K562 (cell line): Measurements from ENCODE around the gene VPS11. TPM values are rescaled to one million over a fixed set of nuclear protein-coding genes. Genes with fewer than 3 reads are reported as not detected.

Source experiments
- ELF1 ChIP-seq: fragments of 200-800 bp; sonication (Bioruptor generic); IDR thresholded peaks from 2 replicates; pipeline ENCODE4 v1.6.1; 2016; ENCODE audit warnings: missing genetic modification characterization, missing compliant biosample characterization
- FOXK2 ChIP-seq, 2 experiments: fragments of 450-650 bp; IDR thresholded peaks in 1 of 2; conservative IDR thresholded peaks in 1 of 2; 2 replicates each; pipeline ENCODE4 v1.6.1; 2016; ENCODE audit warnings: low read depth in 2 of 2, mild to moderate bottlenecking in 1 of 2
- GABPB2 ChIP-seq: fragments of 250-450 bp; sonication (Bioruptor Pico); conservative IDR thresholded peaks from 2 replicates; pipeline ENCODE4 v1.5.1; 2021; ENCODE audit warnings: mild to moderate bottlenecking
- MAX ChIP-seq: sonication (generic); formaldehyde crosslinking; IDR thresholded peaks from 2 replicates; pipeline ENCODE4 v1.9.0; 2022; ENCODE audit warnings: mild to moderate bottlenecking, missing genetic modification reagents
- MBD2 ChIP-seq: sonication (generic); IDR thresholded peaks from 2 replicates; pipeline ENCODE4 v1.6.1; 2016; ENCODE audit warnings: low read depth, borderline replicate concordance
- NR2C1 ChIP-seq, 2 experiments: fragments of 450-650 bp; IDR thresholded peaks; 2 replicates each; pipeline ENCODE4 v1.6.1; 2017; ENCODE audit warnings: mild to moderate bottlenecking in 2 of 2, antibody characterized with exemption in 1 of 2, inconsistent platforms in 1 of 2, missing compliant biosample characterization in 1 of 2, missing genetic modification characterization in 1 of 2
- OTX1 ChIP-seq: fragments of 450-650 bp; formaldehyde crosslinking; IDR thresholded peaks from 2 replicates; pipeline ENCODE4 v1.4.0; 2022; ENCODE audit warnings: mild to moderate bottlenecking
- RAD51 ChIP-seq: fragments of 450-650 bp; IDR thresholded peaks from 2 replicates; pipeline ENCODE4 v1.7.1; 2016; ENCODE audit warnings: low read depth, mild to moderate bottlenecking, borderline replicate concordance
- RREB1 ChIP-seq: fragments of 250-450 bp; sonication (Bioruptor Pico); IDR thresholded peaks from 2 replicates; pipeline ENCODE4 v1.4.0; 2020
- SMAD1 ChIP-seq: fragments of 150-350 bp; IDR thresholded peaks from 2 replicates; pipeline ENCODE4 v1.6.1; 2014; ENCODE audit warnings: low read length, low read depth; ENCODE audit not compliant: partially characterized antibody
- SRF ChIP-seq, 2 experiments: fragments of 250-450, 450-650 bp in 1 of 2; sonication (Bioruptor Pico) in 1 of 2; sonication (generic) in 1 of 2; formaldehyde crosslinking; IDR thresholded peaks; 2 replicates each; pipeline versions ENCODE4 v1.5.0 to v1.5.1; 2020 to 2022; ENCODE audit warnings: mild to moderate bottlenecking in 1 of 2, missing genetic modification reagents in 1 of 2
- ZNF239 ChIP-seq: fragments of 250-450 bp; sonication (Bioruptor Pico); IDR thresholded peaks from 2 replicates; pipeline ENCODE4 v1.4.0; 2020; ENCODE audit warnings: mild to moderate bottlenecking
- ZNF395 ChIP-seq: fragments of 200-800 bp; sonication (Bioruptor generic); IDR thresholded peaks from 2 replicates; pipeline ENCODE4 v1.6.1; 2017; ENCODE audit warnings: missing genetic modification characterization, missing compliant biosample characterization
- ZNF57 ChIP-seq: fragments of 450-650 bp; formaldehyde crosslinking; IDR thresholded peaks from 2 replicates; pipeline ENCODE4 v1.4.0; 2020; ENCODE audit warnings: mild to moderate bottlenecking, moderate library complexity
- ZSCAN32 ChIP-seq: fragments of 450-650 bp; formaldehyde crosslinking; IDR thresholded peaks from 2 replicates; pipeline ENCODE4 v1.4.0; 2020; ENCODE audit warnings: mild to moderate bottlenecking, moderate library complexity
- polyA plus RNA-seq, 8 experiments: library from polyadenylated mRNA; depleted of rRNA in 4 of 8; stranded (reverse) in 5 of 8; unstranded in 3 of 8; fragments of >200 nt; fragmentation: Nextera tagmentation in 2 of 8; fragmentation: Illumina TruSeq in 1 of 8; extraction: Ambion mirVana in 2 of 8; extraction: Trizol in 1 of 8; gene quantifications; 2 replicates each; pipeline versions ENCODE4 v1.2.1 to v1.2.3, GENCODE V29; 2011 to 2014; ENCODE audit warnings: inconsistent platforms in 1 of 8, missing spikeins in 1 of 8
- total RNA-seq, 7 experiments: library from RNA; depleted of rRNA in 6 of 7; stranded (reverse); fragments of >200 nt in 6 of 7; fragmentation: Illumina TruSeq in 2 of 7; extraction: Trizol in 2 of 7; gene quantifications; 2 replicates each; pipeline versions ENCODE4 v1.2.1 to v1.2.3, GENCODE V29; 2011 to 2021; ENCODE audit warnings: low replicate concordance in 1 of 7
- TF ChIP-seq, protein P1 (sequence below): sonication (generic); formaldehyde crosslinking; IDR thresholded peaks from 2 replicates; pipeline ENCODE4 v1.8.1; 2023; ENCODE audit warnings: mild to moderate bottlenecking, missing genetic modification reagents

VPS11 gene
- total and polyA plus RNA-seq, 9 of the 15 experiments (the other 6 are each of a cell fraction or from before 2014, with no cell fraction given): 14.1 to 35.5 (median 27.5) TPM

GRCh38 chr11:119101759-119102423 is 34.3 kb downstream of the VPS11 start, which contains the start of gene DPAGT1 (continued):
- peak; percentile 36; the same call in 1 of the 2 replicates for TF ChIP-seq RREB1 (CRISPR knock-in tag)
- TF ChIP-seq ELF1 (tag): peak; percentile 91
- peak; percentile 90 for TF ChIP-seq MAX (CRISPR knock-in tag)
- peak; percentile 59 to 80; a peak in 3 of 4 replicates for TF ChIP-seq FOXK2 (conservative IDR thresholded peaks at IDR 0.05 in 1 of 2, IDR thresholded peaks at IDR 0.05 in 1 of 2; ENCODE audit: low read depth in 2 of 2)
- no peak for TF ChIP-seq GABPB2 (CRISPR knock-in tag)
- peak; percentile 92 for TF ChIP-seq RAD51
- TF ChIP-seq ZNF57 (CRISPR knock-in tag): no peak
- no peak; a peak in 1 of 4 replicates for TF ChIP-seq SRF (CRISPR knock-in tag; IDR thresholded peaks at IDR 0.05)
- no peak for TF ChIP-seq ZSCAN32 (CRISPR knock-in tag)
- TF ChIP-seq SMAD1: peak; percentile 22
- TF ChIP-seq NR2C1 (IDR thresholded peaks at IDR 0.05): peak; percentile 94
- TF ChIP-seq NR2C1 (tag; IDR thresholded peaks at IDR 0.05): peak; percentile 91
- TF ChIP-seq, protein P1, sequence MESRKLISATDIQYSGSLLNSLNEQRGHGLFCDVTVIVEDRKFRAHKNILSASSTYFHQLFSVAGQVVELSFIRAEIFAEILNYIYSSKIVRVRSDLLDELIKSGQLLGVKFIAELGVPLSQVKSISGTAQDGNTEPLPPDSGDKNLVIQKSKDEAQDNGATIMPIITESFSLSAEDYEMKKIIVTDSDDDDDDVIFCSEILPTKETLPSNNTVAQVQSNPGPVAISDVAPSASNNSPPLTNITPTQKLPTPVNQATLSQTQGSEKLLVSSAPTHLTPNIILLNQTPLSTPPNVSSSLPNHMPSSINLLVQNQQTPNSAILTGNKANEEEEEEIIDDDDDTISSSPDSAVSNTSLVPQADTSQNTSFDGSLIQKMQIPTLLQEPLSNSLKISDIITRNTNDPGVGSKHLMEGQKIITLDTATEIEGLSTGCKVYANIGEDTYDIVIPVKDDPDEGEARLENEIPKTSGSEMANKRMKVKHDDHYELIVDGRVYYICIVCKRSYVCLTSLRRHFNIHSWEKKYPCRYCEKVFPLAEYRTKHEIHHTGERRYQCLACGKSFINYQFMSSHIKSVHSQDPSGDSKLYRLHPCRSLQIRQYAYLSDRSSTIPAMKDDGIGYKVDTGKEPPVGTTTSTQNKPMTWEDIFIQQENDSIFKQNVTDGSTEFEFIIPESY (CRISPR knock-in tag): 0 out of 2 replicates have a peak, but pooled peaks have one; percentile 37
- TF ChIP-seq OTX1: 0 out of 2 replicates have a peak, but pooled peaks have one; percentile 36
- no peak for TF ChIP-seq ZNF239
- peak; percentile 84; the same call in 1 of the 2 replicates for TF ChIP-seq ZNF395 (CRISPR knock-in tag)
- peak; percentile 83 for TF ChIP-seq MBD2
